ENCODE measurements around the gene TCL1A. TPM values are rescaled to one million over a fixed set of nuclear protein-coding genes. Genes with fewer than 3 reads are reported as not detected.

The TCL1A gene
- total RNA-seq, 1 experiment from 2014 or later = not detected

GRCh38 chr14:95686935-95687334 is 27.0 kb downstream of the TCL1A start:
- Histone ChIP-seq H2AFZ (ENCODE audit: low read length) (no peak overlapping the region), H2BK12ac (ENCODE audit: insufficient read length, low read depth, low read length) (no peak overlapping the region), H3K9me3 (ENCODE audit: control insufficient read depth, low read depth, low read length) (no peaks in the 10 kb centered on the region), H2BK120ac (ENCODE audit: low read depth, low read length, poor library complexity, severe bottlenecking) (no peak overlapping the region), H3K79me1 (ENCODE audit: insufficient read depth, low read depth, low read length, poor library complexity, severe bottlenecking) (no peaks in the 10 kb centered on the region), H2BK20ac (ENCODE audit: low read depth, low read length, poor library complexity, severe bottlenecking) (no peak overlapping the region), H3K23me2 (ENCODE audit: insufficient read length, low read depth, low read length, poor library complexity, severe bottlenecking) (no peaks in the 10 kb centered on the region), H3K27me3 (ENCODE audit: insufficient read depth, low read length) (no peaks in the 10 kb centered on the region), H3K23ac (ENCODE audit: insufficient read length, low read depth, low read length) (no peak overlapping the region), H3K56ac (ENCODE audit: insufficient read length, low read depth, low read length) (no peak overlapping the region), H3K4ac (ENCODE audit: low read depth, low read length) (no peak overlapping the region), H3K4me1 (ENCODE audit: insufficient read depth, low read length) (no peaks in the 10 kb centered on the region; the same call in 1 of the 2 replicates), H2AK5ac (ENCODE audit: insufficient read length, low read length) (no peak overlapping the region), H3K4me2 (ENCODE audit: insufficient read depth, insufficient read length, low read length) (peak overlapping the region; percentile 5), H4K91ac (ENCODE audit: insufficient read length, low read depth, low read length) (no peak overlapping the region), H3T11ph (ENCODE audit: low read length) (no peak overlapping the region), H4K20me1 (ENCODE audit: control insufficient read depth, insufficient read depth, insufficient read length) (no peaks in the 10 kb centered on the region), H3K18ac (ENCODE audit: insufficient read length, low read depth, low read length) (no peak overlapping the region), H2BK15ac (ENCODE audit: low read depth, low read length) (no peak overlapping the region), H4K5ac (ENCODE audit: insufficient read length, low read depth, low read length) (no peak overlapping the region), H3K9ac (ENCODE audit: extremely low read depth, insufficient read length, low read length) (no peak overlapping the region), H3K14ac (ENCODE audit: insufficient read depth, low read length) (no peak overlapping the region), H2BK5ac (ENCODE audit: insufficient read length, low read length) (no peak overlapping the region), H3K79me2 (ENCODE audit: insufficient read depth, low read length) (no peaks in the 10 kb centered on the region), H4K8ac (replicated peaks; ENCODE audit: insufficient read length, low read depth, low read length) (no peak overlapping the region), H3K27ac (ENCODE audit: insufficient read length, low read depth, low read length) (no peak overlapping the region)
- peaks cover 21 to 26% of the 10 kb centered on the region in 2 experiments for H3K4me1 Mint-ChIP-seq
- peak overlapping the region in 1 of 2 experiments; percentile 2; a peak in 2 of 5 replicates for H3K4me3 Mint-ChIP-seq
- no peak for TF ChIP-seq CTCF (conservative IDR thresholded peaks at IDR 0.05)
- WGBS (ENCODE audit: extremely low coverage, insufficient read length, low lambda C conversion rate) = no CpG with 5 or more reads among the region's 2 CpGs
- H3K9me3 Mint-ChIP-seq = no peaks in the 10 kb centered on the region; a peak in 1 of 5 replicates
- no peak for DNase-seq
- no peaks in the 10 kb centered on the region for H3K36me3 Mint-ChIP-seq (ENCODE audit: insufficient read depth in 1 of 3, low read depth in 3 of 3)
- peaks cover 57% of the 10 kb centered on the region for H3K27me3 Mint-ChIP-seq (ENCODE audit: low read depth)
- peak overlapping the region in 1 of 3 experiments; percentile 23; a peak in 2 of 7 replicates for H3K27ac Mint-ChIP-seq

Data from H9 (cell line).